Measurements from ENCODE around the gene CP.

DNA sequence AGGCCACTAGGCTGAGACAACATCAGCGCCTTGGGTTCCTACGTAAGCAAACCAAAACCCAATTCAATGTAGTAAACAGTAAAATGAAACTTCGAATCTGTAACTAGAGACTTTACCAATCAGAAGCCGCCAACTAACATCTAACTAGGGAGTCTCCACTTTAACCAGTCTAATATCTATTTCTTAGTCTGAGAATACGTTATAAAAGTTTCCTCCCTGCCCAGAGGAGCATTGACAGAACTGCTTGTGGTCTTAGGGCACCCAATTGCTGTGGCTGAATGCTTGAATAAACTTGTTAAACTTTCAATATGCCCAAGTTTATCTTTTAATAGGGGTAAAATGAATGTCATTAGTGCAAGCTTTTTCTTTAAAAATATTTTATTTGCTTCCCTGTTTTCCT is 4.3 kb downstream of the CP start:
- TF ChIP-seq, protein P1, sequence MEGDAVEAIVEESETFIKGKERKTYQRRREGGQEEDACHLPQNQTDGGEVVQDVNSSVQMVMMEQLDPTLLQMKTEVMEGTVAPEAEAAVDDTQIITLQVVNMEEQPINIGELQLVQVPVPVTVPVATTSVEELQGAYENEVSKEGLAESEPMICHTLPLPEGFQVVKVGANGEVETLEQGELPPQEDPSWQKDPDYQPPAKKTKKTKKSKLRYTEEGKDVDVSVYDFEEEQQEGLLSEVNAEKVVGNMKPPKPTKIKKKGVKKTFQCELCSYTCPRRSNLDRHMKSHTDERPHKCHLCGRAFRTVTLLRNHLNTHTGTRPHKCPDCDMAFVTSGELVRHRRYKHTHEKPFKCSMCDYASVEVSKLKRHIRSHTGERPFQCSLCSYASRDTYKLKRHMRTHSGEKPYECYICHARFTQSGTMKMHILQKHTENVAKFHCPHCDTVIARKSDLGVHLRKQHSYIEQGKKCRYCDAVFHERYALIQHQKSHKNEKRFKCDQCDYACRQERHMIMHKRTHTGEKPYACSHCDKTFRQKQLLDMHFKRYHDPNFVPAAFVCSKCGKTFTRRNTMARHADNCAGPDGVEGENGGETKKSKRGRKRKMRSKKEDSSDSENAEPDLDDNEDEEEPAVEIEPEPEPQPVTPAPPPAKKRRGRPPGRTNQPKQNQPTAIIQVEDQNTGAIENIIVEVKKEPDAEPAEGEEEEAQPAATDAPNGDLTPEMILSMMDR (IDR thresholded peaks at IDR 0.05) = no peak
- TF ChIP-seq POLR2A (IDR thresholded peaks at IDR 0.05) = no peak
- no peak for TF ChIP-seq POLR2AphosphoS5 (IDR thresholded peaks at IDR 0.05)
